GM12892 (cell line): ENCODE data around the gene ZG16.

Experiments
- POLR2AphosphoS5 ChIP-seq: IDR thresholded peaks from 2 replicates; pipeline ENCODE4 v1.6.1; 2011; ENCODE audit warnings: low read depth, low read length, control low read depth
- TAF1 ChIP-seq: IDR thresholded peaks from 2 replicates; pipeline ENCODE4 v1.6.1; 2011; ENCODE audit warnings: low read depth, mild to moderate bottlenecking, control low read depth, low read length, borderline replicate concordance

GRCh38 chr16:29784157-29784556 lies 6.1 kb downstream of the ZG16 start:
- no peak for TF ChIP-seq TAF1
- no peak for TF ChIP-seq POLR2AphosphoS5
